GM19351 (cell line): ENCODE data around the gene LRRC71.

ENCODE experiments used
- ATAC-seq: cut with Tn5 transposase; IDR thresholded peaks from one replicate; pipeline ENCODE4 v1.9.1; 2021; ENCODE audit warnings: mild to moderate bottlenecking, moderate library complexity; ENCODE audit not compliant: unreplicated experiment

The LRRC71 gene

GRCh38 chr1:156905176-156905575 is 15.3 kb upstream of the LRRC71 start:
- no peak for ATAC-seq

- no peak for ATAC-seq
These were observed 14.8 kb upstream of the LRRC71 start for GRCh38 chr1:156905651-156906050.

GRCh38 chr1:156906206-156906906 is 14.1 kb upstream of the LRRC71 start:
- no peak for ATAC-seq

- ATAC-seq = no peak
These were observed 11.9 kb upstream of the LRRC71 start for GRCh38 chr1:156908541-156908940.

- ATAC-seq = no peak
These were observed 11.5 kb upstream of the LRRC71 start for GRCh38 chr1:156908955-156909354.

GRCh38 chr1:156909671-156910070 is 10.8 kb upstream of the LRRC71 start:
- ATAC-seq = no peak

- no peak for ATAC-seq
These were observed 10.1 kb upstream of the LRRC71 start for GRCh38 chr1:156910309-156910782.

- no peak for ATAC-seq
These were observed 8.7 kb upstream of the LRRC71 start for GRCh38 chr1:156911577-156912298.

GRCh38 chr1:156912310-156912709 is 8.1 kb upstream of the LRRC71 start:
- no peak for ATAC-seq

- no peak for ATAC-seq
These were observed 7.3 kb upstream of the LRRC71 start for GRCh38 chr1:156912861-156913808.

GRCh38 chr1:156913809-156914387 is 6.5 kb upstream of the LRRC71 start:
- no peak for ATAC-seq

- no peak for ATAC-seq
These were observed 6.0 kb upstream of the LRRC71 start for GRCh38 chr1:156914440-156914856.

GRCh38 chr1:156921053-156921529 is 659 bp downstream of the LRRC71 start:
- ATAC-seq = no peak

GRCh38 chr1:156922986-156923669 is 2.7 kb downstream of the LRRC71 start:
- no peak for ATAC-seq

GRCh38 chr1:156923670-156924477 is 3.4 kb downstream of the LRRC71 start:
- no peak for ATAC-seq

GRCh38 chr1:156924478-156925153 is 4.2 kb downstream of the LRRC71 start:
- ATAC-seq = no peak

- ATAC-seq = no peak
These were observed 5.0 kb downstream of the LRRC71 start for GRCh38 chr1:156925154-156926010.

GRCh38 chr1:156926175-156926574 is 5.7 kb downstream of the LRRC71 start:
- no peak for ATAC-seq
